ENCODE data around the gene COL6A5.

Gene COL6A5

DNA sequence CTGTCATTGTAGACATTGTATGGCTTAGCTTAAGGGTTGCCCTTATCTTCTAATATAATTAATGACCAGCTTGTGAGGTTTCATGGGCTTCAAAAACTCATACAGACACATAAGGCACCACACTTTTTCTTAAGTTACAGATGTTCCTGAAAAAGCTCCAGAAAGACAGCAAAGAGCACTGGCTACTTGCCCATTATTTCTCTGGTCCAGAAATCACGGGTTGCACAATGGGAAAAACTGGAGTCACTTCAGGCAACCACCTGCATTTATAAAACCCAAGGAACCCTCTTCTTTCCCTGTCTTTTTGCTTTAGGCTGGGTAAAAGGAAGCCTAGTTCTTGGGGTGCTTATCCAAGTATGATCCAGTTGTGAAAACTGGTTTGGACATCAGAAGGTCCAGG lies 169.2 kb downstream of the COL6A5 start:
- Histone ChIP-seq H3K27ac (ENCODE audit: low read length) (no peak overlapping the region), H3K4me1 (ENCODE audit: control insufficient read depth, insufficient read depth, low read length) (no peaks in the 10 kb centered on the region; the same call in 1 of the 2 replicates), H3K36me3 (ENCODE audit: control insufficient read depth, insufficient read depth, low read length) (no peaks in the 10 kb centered on the region), H3K9me3 (ENCODE audit: control insufficient read depth, insufficient read depth, low read length) (no peaks in the 10 kb centered on the region), H3K4me3 (ENCODE audit: low read length) (no peak overlapping the region), H3K27me3 (ENCODE audit: control insufficient read depth, insufficient read depth, low read length) (peaks cover 9% of the 10 kb centered on the region; the same call in 1 of the 2 replicates)
- DNase-seq (ENCODE audit: low read depth, low spot score): no peak
- no CpG with 5 or more reads among the region's 1 CpG for WGBS (ENCODE audit: insufficient coverage, insufficient read length)

DNA sequence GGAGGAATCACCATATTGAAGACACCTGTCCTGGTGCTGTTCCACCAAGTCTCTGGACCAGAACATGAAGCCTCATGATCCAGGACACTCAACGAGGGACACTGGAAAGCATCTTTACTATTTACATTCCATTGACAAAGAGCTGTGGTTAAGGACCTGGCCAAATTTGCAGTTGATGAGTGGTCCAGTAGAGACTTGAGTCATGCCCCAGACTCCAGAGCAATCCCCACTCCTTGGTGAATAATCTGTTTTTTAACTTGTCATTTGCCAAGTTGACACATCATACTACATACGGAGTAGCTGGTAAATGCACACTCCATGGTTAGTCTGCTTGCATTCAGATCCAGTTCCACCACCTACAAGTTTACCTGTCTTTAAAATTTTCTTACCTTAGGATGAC lies 170.3 kb downstream of the COL6A5 start:
- Histone ChIP-seq H3K4me1 (ENCODE audit: control insufficient read depth, insufficient read depth, low read length) (no peaks in the 10 kb centered on the region; the same call in 1 of the 2 replicates), H3K36me3 (ENCODE audit: control insufficient read depth, insufficient read depth, low read length) (no peaks in the 10 kb centered on the region), H3K27ac (ENCODE audit: low read length) (no peak overlapping the region), H3K27me3 (ENCODE audit: control insufficient read depth, insufficient read depth, low read length) (peaks cover 9% of the 10 kb centered on the region; the same call in 1 of the 2 replicates), H3K9me3 (ENCODE audit: control insufficient read depth, insufficient read depth, low read length) (no peaks in the 10 kb centered on the region), H3K4me3 (ENCODE audit: low read length) (no peak overlapping the region)
- DNase-seq (ENCODE audit: low read depth, low spot score): no peak
- WGBS (ENCODE audit: insufficient coverage, insufficient read length): no CpG with 5 or more reads among the region's 2 CpGs

DNA sequence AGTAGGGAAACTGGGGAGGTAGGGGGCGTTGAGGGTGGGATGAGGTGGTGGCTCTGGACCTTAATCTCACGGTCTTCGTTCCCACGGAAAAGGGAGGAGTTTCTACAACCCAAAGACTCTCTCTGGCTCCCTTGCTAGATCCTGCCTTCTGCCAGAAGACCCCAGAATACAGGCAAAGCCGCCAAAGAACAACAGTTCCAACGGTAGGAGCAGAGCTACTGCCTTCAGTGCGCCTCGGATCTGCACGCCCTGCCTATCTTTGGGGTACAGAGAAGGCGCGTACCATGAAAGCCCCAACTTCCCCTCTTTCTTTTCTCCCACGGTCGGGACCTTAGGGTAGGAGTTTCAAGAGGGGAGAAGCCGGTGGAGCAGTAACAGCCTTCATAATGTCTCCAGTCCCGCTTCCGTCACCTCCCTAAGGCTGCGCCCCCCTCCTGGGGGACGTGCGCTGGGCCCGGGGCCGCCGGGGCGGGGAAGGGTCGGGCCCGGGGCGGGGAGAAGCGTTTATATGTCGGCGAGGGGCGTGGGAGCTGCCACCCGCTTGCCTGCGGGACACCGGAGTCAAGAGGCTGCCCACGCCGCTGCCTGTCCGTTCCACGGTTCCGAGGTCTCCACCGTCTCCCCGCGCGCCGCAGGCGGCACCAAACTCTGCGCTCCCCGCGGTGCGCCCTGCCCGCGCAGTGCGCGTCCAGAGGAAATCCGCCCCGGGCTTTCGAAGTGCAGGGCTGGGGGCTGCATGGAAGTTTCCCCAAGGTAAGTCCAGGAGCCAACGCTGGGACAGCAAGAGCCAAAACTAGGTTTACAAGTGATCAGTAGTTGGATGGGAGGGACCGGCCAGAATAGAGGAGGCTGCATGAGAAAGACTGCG lies 171.4 kb downstream of the COL6A5 start, which contains the start of gene COL6A6:
TSS of gene COL6A6 (plus strand) at position 533 of the 868 bp plus-strand sequence. CDS start 43,188 bp downstream, outside the sequence.
- no CpG with 5 or more reads among the region's 58 CpGs for WGBS (ENCODE audit: insufficient coverage, insufficient read length)
- Histone ChIP-seq H3K27me3 (ENCODE audit: control insufficient read depth, insufficient read depth, low read length) (peaks cover 9% of the 10 kb centered on the region; the same call in 1 of the 2 replicates), H3K27ac (ENCODE audit: low read length) (no peak within 1 kb of the TSS), H3K36me3 (ENCODE audit: control insufficient read depth, insufficient read depth, low read length) (no peaks in the 10 kb centered on the region), H3K4me3 (ENCODE audit: low read length) (peak within 1 kb of the TSS; percentile 68; the same call in 1 of the 2 replicates), H3K4me1 (ENCODE audit: control insufficient read depth, insufficient read depth, low read length) (no peaks in the 10 kb centered on the region; the same call in 1 of the 2 replicates), H3K9me3 (ENCODE audit: control insufficient read depth, insufficient read depth, low read length) (no peaks in the 10 kb centered on the region)
- no peak for DNase-seq (ENCODE audit: low read depth, low spot score)

DNA sequence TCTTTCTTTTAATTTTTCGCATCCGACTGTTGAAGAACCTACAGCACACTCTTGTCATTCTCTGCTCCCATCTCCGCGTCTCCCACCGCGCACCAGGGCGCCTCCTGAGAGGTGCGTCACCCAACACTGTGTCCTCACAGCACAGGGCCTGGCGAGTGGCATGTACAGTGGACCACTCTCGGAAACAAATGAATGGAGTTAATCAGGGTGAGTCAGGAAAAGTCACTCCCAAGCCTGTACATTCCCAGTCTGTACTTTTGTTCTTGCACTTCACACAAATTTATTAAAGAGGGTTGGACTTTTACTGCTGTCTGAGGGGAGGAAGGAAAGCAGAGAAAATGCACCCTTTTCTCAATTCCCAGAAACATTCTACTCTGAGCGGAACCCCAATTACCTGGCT lies 172.1 kb downstream of the COL6A5 start:
- H3K4me3 ChIP-seq (ENCODE audit: low read length): peak overlapping the region; percentile 68; the same call in 1 of the 2 replicates

DNA sequence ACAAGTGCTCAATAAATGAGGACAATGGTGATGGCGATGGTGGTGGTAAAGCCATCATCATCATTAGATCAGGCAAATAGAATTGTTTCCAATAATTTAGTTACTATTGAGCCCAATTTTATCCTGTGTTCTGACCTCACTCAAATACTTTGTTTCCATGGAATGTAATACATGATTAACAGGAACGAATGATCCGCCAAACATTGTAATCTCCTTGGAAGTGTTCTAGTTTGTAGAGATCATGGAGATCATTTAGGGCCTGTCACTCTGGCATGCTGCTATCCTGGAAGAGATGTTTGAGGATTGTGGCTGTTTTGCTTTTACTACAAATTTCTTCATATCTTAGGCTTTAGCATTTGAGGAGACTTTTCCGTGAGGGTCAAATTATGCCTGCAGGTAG lies 174.3 kb downstream of the COL6A5 start:
- Histone ChIP-seq H3K4me1 (ENCODE audit: control insufficient read depth, insufficient read depth, low read length) (no peaks in the 10 kb centered on the region; the same call in 1 of the 2 replicates), H3K36me3 (ENCODE audit: control insufficient read depth, insufficient read depth, low read length) (no peaks in the 10 kb centered on the region), H3K27me3 (ENCODE audit: control insufficient read depth, insufficient read depth, low read length) (peaks cover 9% of the 10 kb centered on the region; the same call in 1 of the 2 replicates), H3K27ac (ENCODE audit: low read length) (no peak overlapping the region), H3K9me3 (ENCODE audit: control insufficient read depth, insufficient read depth, low read length) (no peaks in the 10 kb centered on the region), H3K4me3 (ENCODE audit: low read length) (no peak overlapping the region)
- no CpG with 5 or more reads among the region's 4 CpGs for WGBS (ENCODE audit: insufficient coverage, insufficient read length)
- DNase-seq (ENCODE audit: low read depth, low spot score): no peak

More for the DNA sequence above, 172.1 kb downstream of the COL6A5 start:
- no peaks in the 10 kb centered on the region; the same call in 1 of the 2 replicates for H3K4me1 ChIP-seq (ENCODE audit: control insufficient read depth, insufficient read depth, low read length)
- no peaks in the 10 kb centered on the region for H3K9me3 ChIP-seq (ENCODE audit: control insufficient read depth, insufficient read depth, low read length)
- no CpG with 5 or more reads among the region's 11 CpGs for WGBS (ENCODE audit: insufficient coverage, insufficient read length)
- H3K36me3 ChIP-seq (ENCODE audit: control insufficient read depth, insufficient read depth, low read length): no peaks in the 10 kb centered on the region
- DNase-seq (ENCODE audit: low read depth, low spot score): no peak
- no peak overlapping the region for H3K27ac ChIP-seq (ENCODE audit: low read length)
- peaks cover 9% of the 10 kb centered on the region; the same call in 1 of the 2 replicates for H3K27me3 ChIP-seq (ENCODE audit: control insufficient read depth, insufficient read depth, low read length)

DNA sequence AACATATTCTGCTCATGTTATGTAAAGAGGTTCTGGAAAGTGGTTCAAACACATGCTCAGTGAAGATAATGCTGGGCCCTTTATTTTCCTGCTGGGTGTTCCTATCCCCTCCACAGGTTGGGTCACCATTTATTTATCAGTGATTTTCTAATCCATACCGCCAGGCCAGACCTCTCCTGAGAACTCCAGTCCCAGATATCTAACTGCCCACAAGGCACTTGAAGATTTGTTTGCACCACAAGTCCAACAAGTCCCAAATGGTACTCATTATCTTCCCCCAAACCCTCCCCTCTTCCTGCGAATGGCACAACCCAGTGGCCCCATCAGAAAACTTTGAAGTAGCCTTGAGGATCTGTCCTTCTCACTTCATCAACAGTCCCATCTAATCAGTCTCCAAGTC lies 176.9 kb downstream of the COL6A5 start:
- peaks cover 4% of the 10 kb centered on the region; the same call in 1 of the 2 replicates for H3K27me3 ChIP-seq (ENCODE audit: control insufficient read depth, insufficient read depth, low read length)
- no peaks in the 10 kb centered on the region for H3K9me3 ChIP-seq (ENCODE audit: control insufficient read depth, insufficient read depth, low read length)
- no CpG with 5 or more reads among the region's 2 CpGs for WGBS (ENCODE audit: insufficient coverage, insufficient read length)
- no peaks in the 10 kb centered on the region for H3K36me3 ChIP-seq (ENCODE audit: control insufficient read depth, insufficient read depth, low read length)
- DNase-seq (ENCODE audit: low read depth, low spot score): no peak
- H3K4me3 ChIP-seq (ENCODE audit: low read length): no peak overlapping the region
- no peak overlapping the region for H3K27ac ChIP-seq (ENCODE audit: low read length)
- H3K4me1 ChIP-seq (ENCODE audit: control insufficient read depth, insufficient read depth, low read length): no peaks in the 10 kb centered on the region; the same call in 1 of the 2 replicates

- H3K27me3 ChIP-seq (ENCODE audit: control insufficient read depth, insufficient read depth, low read length): no peaks in the 10 kb centered on the region
- no peaks in the 10 kb centered on the region for H3K36me3 ChIP-seq (ENCODE audit: control insufficient read depth, insufficient read depth, low read length)
- no peak overlapping the region for H3K27ac ChIP-seq (ENCODE audit: low read length)
- no peaks in the 10 kb centered on the region for H3K9me3 ChIP-seq (ENCODE audit: control insufficient read depth, insufficient read depth, low read length)
- DNase-seq (ENCODE audit: low read depth, low spot score): no peak
- WGBS (ENCODE audit: insufficient coverage, insufficient read length): no CpG with 5 or more reads among the region's 1 CpG
- H3K4me3 ChIP-seq (ENCODE audit: low read length): no peak overlapping the region
- H3K4me1 ChIP-seq (ENCODE audit: control insufficient read depth, insufficient read depth, low read length): peaks cover 4% of the 10 kb centered on the region; the same call in 1 of the 2 replicates
These were observed 182.0 kb downstream of the COL6A5 start for GRCh38 chr3:130527426-130527825.

GRCh38 chr3:130528120-130528519 lies 182.6 kb downstream of the COL6A5 start:
- Histone ChIP-seq H3K4me1 (ENCODE audit: control insufficient read depth, insufficient read depth, low read length) (peaks cover 4% of the 10 kb centered on the region; the same call in 1 of the 2 replicates), H3K27me3 (ENCODE audit: control insufficient read depth, insufficient read depth, low read length) (no peaks in the 10 kb centered on the region), H3K27ac (ENCODE audit: low read length) (no peak overlapping the region), H3K36me3 (ENCODE audit: control insufficient read depth, insufficient read depth, low read length) (no peaks in the 10 kb centered on the region), H3K9me3 (ENCODE audit: control insufficient read depth, insufficient read depth, low read length) (no peaks in the 10 kb centered on the region), H3K4me3 (ENCODE audit: low read length) (no peak overlapping the region)
- no CpG with 5 or more reads among the region's 1 CpG for WGBS (ENCODE audit: insufficient coverage, insufficient read length)
- DNase-seq (ENCODE audit: low read depth, low spot score): no peak

GRCh38 chr3:130529486-130530215 lies 184.2 kb downstream of the COL6A5 start:
- Histone ChIP-seq H3K4me1 (ENCODE audit: control insufficient read depth, insufficient read depth, low read length) (peaks cover 4% of the 10 kb centered on the region; the same call in 1 of the 2 replicates), H3K27me3 (ENCODE audit: control insufficient read depth, insufficient read depth, low read length) (no peaks in the 10 kb centered on the region), H3K4me3 (ENCODE audit: low read length) (no peak overlapping the region), H3K27ac (ENCODE audit: low read length) (no peak overlapping the region), H3K9me3 (ENCODE audit: control insufficient read depth, insufficient read depth, low read length) (no peaks in the 10 kb centered on the region), H3K36me3 (ENCODE audit: control insufficient read depth, insufficient read depth, low read length) (no peaks in the 10 kb centered on the region)
- no CpG with 5 or more reads among the region's 5 CpGs for WGBS (ENCODE audit: insufficient coverage, insufficient read length)
- no peak for DNase-seq (ENCODE audit: low read depth, low spot score)

DNA sequence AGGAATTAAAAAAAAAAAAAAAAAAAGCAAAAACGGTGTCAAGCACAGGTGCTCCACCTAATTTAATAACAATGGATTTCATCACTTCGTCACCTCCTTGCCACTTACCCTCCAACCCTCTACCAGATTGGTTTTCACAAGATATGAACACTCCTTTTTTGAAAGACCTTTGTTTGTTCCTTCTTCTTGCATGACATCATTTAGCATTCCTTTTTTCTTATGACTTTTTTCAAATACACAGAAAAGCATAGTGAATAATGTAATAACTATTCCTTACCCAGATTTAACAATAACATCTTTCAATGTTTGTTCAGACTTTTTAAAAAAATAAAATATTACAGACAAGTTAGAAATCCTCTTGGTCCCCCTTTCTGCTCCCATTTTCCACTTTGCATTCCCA lies 187.8 kb downstream of the COL6A5 start:
- WGBS (ENCODE audit: insufficient coverage, insufficient read length): no CpG with 5 or more reads among the region's 2 CpGs
- no peaks in the 10 kb centered on the region for H3K9me3 ChIP-seq (ENCODE audit: control insufficient read depth, insufficient read depth, low read length)
- peaks cover 2% of the 10 kb centered on the region; the same call in 1 of the 2 replicates for H3K4me1 ChIP-seq (ENCODE audit: control insufficient read depth, insufficient read depth, low read length)
- no peaks in the 10 kb centered on the region for H3K36me3 ChIP-seq (ENCODE audit: control insufficient read depth, insufficient read depth, low read length)
- no peak overlapping the region for H3K27ac ChIP-seq (ENCODE audit: low read length)
- H3K4me3 ChIP-seq (ENCODE audit: low read length): no peak overlapping the region
- DNase-seq (ENCODE audit: low read depth, low spot score): no peak
- no peaks in the 10 kb centered on the region for H3K27me3 ChIP-seq (ENCODE audit: control insufficient read depth, insufficient read depth, low read length)
